Fibroblast of lung (primary cell): ENCODE measurements around the gene TNFRSF19. TPM values are rescaled to one million over a fixed set of nuclear protein-coding genes. Genes with fewer than 3 reads are reported as not detected.

ENCODE experiments used
- DNase-seq, 2 donors: peaks; one replicate each; pipeline versions ENCODE4 v3.0.0 to v3.0.0-alpha.2; 2010; ENCODE audit warnings: low read depth in 2 of 2
- H2AFZ ChIP-seq: 2 replicates; pipeline ENCODE4 v1.5.1; 2012; ENCODE audit warnings: low read length, control low read depth, inconsistent platforms
- H3K27ac ChIP-seq: 2 replicates; pipeline ENCODE4 v1.5.1; 2011; ENCODE audit warnings: low read length, control low read depth; ENCODE audit not compliant: insufficient read depth
- H3K27me3 ChIP-seq: 2 replicates; pipeline ENCODE4 v1.5.1; 2011; ENCODE audit warnings: mild to moderate bottlenecking, low read length; ENCODE audit not compliant: control insufficient read depth, insufficient read depth
- H3K36me3 ChIP-seq: 2 replicates; pipeline ENCODE4 v1.5.1; 2011; ENCODE audit warnings: low read length; ENCODE audit not compliant: control insufficient read depth, insufficient read depth
- H3K4me1 ChIP-seq: 2 replicates; pipeline ENCODE4 v1.5.1; 2011; ENCODE audit warnings: low read length; ENCODE audit not compliant: control insufficient read depth, insufficient read depth; ENCODE audit errors: extremely low read depth
- H3K4me2 ChIP-seq: 2 replicates; pipeline ENCODE4 v1.5.1; 2011; ENCODE audit warnings: low read length, control low read depth; ENCODE audit not compliant: insufficient read depth; ENCODE audit errors: extremely low read depth
- H3K4me3 ChIP-seq, 4 experiments: fragments of 200-600 bp in 1 of 4; sonication (generic) in 1 of 4; replicated peaks in 1 of 4; 2 replicates each; pipeline ENCODE4 v1.5.1; 2011 to 2016; ENCODE audit warnings: low read length in 4 of 4, low read depth in 3 of 4, mild to moderate bottlenecking in 3 of 4, control low read depth in 2 of 4, inconsistent platforms in 1 of 4, mixed read lengths in 1 of 4; ENCODE audit not compliant: insufficient read depth in 1 of 4; ENCODE audit errors: control extremely low read depth in 1 of 4
- H3K79me2 ChIP-seq: 2 replicates; pipeline ENCODE4 v1.5.1; 2012; ENCODE audit warnings: mild to moderate bottlenecking, low read length, inconsistent platforms; ENCODE audit not compliant: control insufficient read depth, insufficient read depth
- H3K9ac ChIP-seq: 2 replicates; pipeline ENCODE4 v1.5.1; 2011; ENCODE audit warnings: mild to moderate bottlenecking, low read length, control low read depth; ENCODE audit not compliant: insufficient read depth
- H3K9me3 ChIP-seq: 2 replicates; pipeline ENCODE4 v1.5.1; 2012; ENCODE audit warnings: low read depth, low read length; ENCODE audit not compliant: control insufficient read depth, insufficient read depth
- H4K20me1 ChIP-seq: 2 replicates; pipeline ENCODE4 v1.5.1; 2011; ENCODE audit warnings: low read length; ENCODE audit not compliant: control insufficient read depth, insufficient read depth; ENCODE audit errors: extremely low read depth
- EZH2 ChIP-seq: IDR thresholded peaks from 2 replicates; pipeline ENCODE4 v1.5.1; 2012; ENCODE audit warnings: low read length, control low read depth, mild to moderate bottlenecking; ENCODE audit errors: missing control alignments
- polyA plus RNA-seq, 2 donors: library from polyadenylated mRNA; depleted of rRNA in 1 of 2; stranded (reverse) in 1 of 2; unstranded in 1 of 2; fragments of >200 nt; gene quantifications; 2 replicates each; pipeline ENCODE4 v1.2.1, GENCODE V29; 2011 to 2012; ENCODE audit warnings: missing spikeins in 1 of 2
- total RNA-seq: library from RNA; depleted of rRNA; stranded (reverse); fragments of >200 nt; gene quantifications from 2 replicates; pipeline ENCODE4 v1.2.1, GENCODE V29; 2014
- TF ChIP-seq, protein P1 (sequence below), 2 donors: IDR thresholded peaks in 1 of 2; conservative IDR thresholded peaks in 1 of 2; 1 replicate in 1 of 2; 2 replicates in 1 of 2; pipeline ENCODE4 v1.5.1; 2011 to 2012; ENCODE audit warnings: low read length in 2 of 2, control low read depth in 1 of 2, inconsistent platforms in 1 of 2, low read depth in 1 of 2, mild to moderate bottlenecking in 1 of 2

Gene TNFRSF19
- total and polyA plus RNA-seq, 2 donors (not counting 1 experiment from before 2014, with no cell fraction given) = 260 to 330 TPM

DNA sequence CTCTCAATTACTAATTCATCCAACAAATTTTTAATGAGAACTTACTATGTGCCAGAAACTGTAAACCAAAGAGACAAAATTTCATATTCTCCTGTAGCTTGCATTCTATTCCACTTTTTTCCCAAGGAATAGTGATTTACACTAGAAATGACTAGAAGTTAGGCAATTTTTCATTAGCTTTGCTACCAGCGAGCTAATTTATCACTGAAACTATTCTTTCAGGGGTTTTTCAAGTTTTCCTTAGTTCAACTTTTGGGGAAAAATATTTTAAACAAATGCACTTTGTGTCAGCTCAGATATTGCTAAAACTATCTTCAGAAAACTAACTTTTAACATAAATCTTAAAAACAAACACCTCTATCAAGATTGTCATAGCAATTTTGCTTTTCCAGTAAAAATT, 5.4 kb downstream of the TNFRSF19 start:
- H3K4me1 ChIP-seq = peaks cover 5% of the 10 kb centered on the region
- peaks cover 23% of the 10 kb centered on the region for H3K79me2 ChIP-seq
- TF ChIP-seq EZH2 = no peak
- TF ChIP-seq, protein P1, sequence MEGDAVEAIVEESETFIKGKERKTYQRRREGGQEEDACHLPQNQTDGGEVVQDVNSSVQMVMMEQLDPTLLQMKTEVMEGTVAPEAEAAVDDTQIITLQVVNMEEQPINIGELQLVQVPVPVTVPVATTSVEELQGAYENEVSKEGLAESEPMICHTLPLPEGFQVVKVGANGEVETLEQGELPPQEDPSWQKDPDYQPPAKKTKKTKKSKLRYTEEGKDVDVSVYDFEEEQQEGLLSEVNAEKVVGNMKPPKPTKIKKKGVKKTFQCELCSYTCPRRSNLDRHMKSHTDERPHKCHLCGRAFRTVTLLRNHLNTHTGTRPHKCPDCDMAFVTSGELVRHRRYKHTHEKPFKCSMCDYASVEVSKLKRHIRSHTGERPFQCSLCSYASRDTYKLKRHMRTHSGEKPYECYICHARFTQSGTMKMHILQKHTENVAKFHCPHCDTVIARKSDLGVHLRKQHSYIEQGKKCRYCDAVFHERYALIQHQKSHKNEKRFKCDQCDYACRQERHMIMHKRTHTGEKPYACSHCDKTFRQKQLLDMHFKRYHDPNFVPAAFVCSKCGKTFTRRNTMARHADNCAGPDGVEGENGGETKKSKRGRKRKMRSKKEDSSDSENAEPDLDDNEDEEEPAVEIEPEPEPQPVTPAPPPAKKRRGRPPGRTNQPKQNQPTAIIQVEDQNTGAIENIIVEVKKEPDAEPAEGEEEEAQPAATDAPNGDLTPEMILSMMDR (conservative IDR thresholded peaks at IDR 0.05 in 1 of 2, IDR thresholded peaks at IDR 0.05 in 1 of 2; ENCODE audit: low read depth in 1 of 2, low read length in 2 of 2) = no peak
- no peak overlapping the region for H3K27ac ChIP-seq
- H3K36me3 ChIP-seq = no peaks in the 10 kb centered on the region
- no peak overlapping the region for H2AFZ ChIP-seq
- no peak for DNase-seq
- no peak overlapping the region for H3K4me3 ChIP-seq
- no peaks in the 10 kb centered on the region for H3K27me3 ChIP-seq
- no peaks in the 10 kb centered on the region for H4K20me1 ChIP-seq
- no peak overlapping the region for H3K4me2 ChIP-seq
- H3K9me3 ChIP-seq = no peaks in the 10 kb centered on the region
- no peak overlapping the region for H3K9ac ChIP-seq

DNA sequence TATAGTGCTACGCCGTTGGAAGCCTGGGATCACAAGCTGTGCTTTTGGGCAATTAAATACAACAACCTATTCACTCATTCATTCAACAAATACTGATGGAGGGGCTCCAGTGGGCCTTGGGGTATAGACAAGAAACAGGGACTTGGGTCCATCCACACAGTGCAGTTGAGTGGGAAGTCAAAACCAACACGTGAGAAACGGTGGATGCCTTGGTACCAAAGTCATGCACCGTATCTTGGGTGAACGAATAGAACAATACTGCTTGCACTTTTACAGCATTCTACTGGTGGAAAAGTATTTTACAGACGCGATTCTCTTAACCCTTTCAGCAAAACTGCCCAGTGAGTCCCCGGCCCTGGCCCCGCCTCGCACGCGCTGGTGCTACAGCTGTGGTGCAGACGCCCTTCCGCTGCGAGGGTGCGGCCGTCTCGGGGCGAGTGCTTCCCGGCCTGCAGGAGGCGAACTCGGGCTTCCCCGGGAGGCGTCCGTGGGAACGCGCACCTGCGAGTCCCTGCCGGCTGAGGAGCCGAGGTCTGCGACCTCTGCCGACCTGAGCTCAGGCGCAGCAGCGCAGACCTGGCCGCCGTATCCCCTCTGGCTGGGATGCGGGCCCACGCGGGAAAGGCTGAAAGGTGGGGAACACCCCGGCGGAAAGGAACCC, 8.3 kb downstream of the TNFRSF19 start:
- DNase-seq = peak; percentile 70 to 76
- Histone ChIP-seq H3K27ac (peak overlapping the region; percentile 58), H3K27me3 (no peaks in the 10 kb centered on the region), H3K36me3 (no peaks in the 10 kb centered on the region), H4K20me1 (no peaks in the 10 kb centered on the region), H3K4me1 (peaks cover 5% of the 10 kb centered on the region), H2AFZ (peak overlapping the region; percentile 66), H3K79me2 (peaks cover 44% of the 10 kb centered on the region), H3K4me2 (peak overlapping the region; percentile 86), H3K9ac (peak overlapping the region; percentile 75), H3K9me3 (no peaks in the 10 kb centered on the region), H3K4me3 (peak overlapping the region; percentile 82 to 88 (median 84))
- TF ChIP-seq, protein P1 (conservative IDR thresholded peaks at IDR 0.05 in 1 of 2, IDR thresholded peaks at IDR 0.05 in 1 of 2; ENCODE audit: low read depth in 1 of 2, low read length in 2 of 2) = peak; percentile 48 to 72
- no peak for TF ChIP-seq EZH2

DNA sequence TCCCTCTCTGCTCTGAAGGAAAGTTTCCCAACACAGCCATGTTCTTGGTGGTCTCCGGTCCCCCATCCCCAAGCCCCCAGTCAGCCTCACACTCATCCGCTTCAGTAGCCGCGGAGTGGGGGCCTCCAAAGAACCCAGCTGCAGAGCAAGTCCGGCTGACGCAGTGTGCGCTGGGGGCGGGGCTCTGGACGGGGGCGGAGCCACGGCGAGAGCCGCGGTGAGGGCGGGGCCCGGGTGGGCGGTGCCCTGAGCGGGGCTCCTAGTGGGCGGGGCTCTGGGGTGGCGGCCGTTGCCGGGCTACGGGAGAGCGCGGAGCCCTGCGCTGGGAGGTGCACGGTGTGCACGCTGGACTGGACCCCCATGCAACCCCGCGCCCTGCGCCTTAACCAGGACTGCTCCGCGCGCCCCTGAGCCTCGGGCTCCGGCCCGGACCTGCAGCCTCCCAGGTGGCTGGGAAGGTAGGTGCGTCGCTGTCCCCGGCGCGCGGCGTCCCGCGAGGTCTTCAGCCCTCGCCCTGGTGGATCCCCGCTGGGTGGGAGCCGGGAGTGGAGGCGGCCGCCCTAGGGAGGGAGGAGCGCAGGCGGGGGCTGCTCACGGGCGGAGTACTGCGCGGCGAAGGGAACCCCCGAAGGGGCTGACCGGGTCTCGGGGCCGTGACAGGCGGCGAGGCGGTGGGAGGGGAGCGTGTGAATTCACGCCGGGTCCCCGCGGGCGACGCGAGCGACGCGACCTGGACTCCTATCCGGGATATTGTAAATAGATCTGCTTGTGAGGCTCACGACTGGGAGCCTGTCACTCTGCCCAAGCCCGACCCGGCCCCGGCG, 9.1 kb downstream of the TNFRSF19 start:
- peak overlapping the region; percentile 66 for H2AFZ ChIP-seq
- TF ChIP-seq EZH2 = no peak
- TF ChIP-seq, protein P1 (conservative IDR thresholded peaks at IDR 0.05 in 1 of 2, IDR thresholded peaks at IDR 0.05 in 1 of 2; ENCODE audit: low read depth in 1 of 2, low read length in 2 of 2) = no peak
- no peaks in the 10 kb centered on the region for H3K36me3 ChIP-seq
- peak overlapping the region; percentile 84 for H3K9ac ChIP-seq
- no peaks in the 10 kb centered on the region for H4K20me1 ChIP-seq
- peak overlapping the region; percentile 84 to 88 (median 84) for H3K4me3 ChIP-seq
- peaks cover 50% of the 10 kb centered on the region for H3K79me2 ChIP-seq
- H3K27ac ChIP-seq = peak overlapping the region; percentile 58
- DNase-seq = peak; percentile 79 to 86
- H3K4me1 ChIP-seq = peaks cover 5% of the 10 kb centered on the region
- H3K9me3 ChIP-seq = no peaks in the 10 kb centered on the region
- no peaks in the 10 kb centered on the region for H3K27me3 ChIP-seq
- peak overlapping the region; percentile 86 for H3K4me2 ChIP-seq
